GM12873 (cell line): Measurements from ENCODE around the gene CCDC92B.

Source experiments
- TF ChIP-seq, protein P1 (sequence below): IDR thresholded peaks from 2 replicates; pipeline ENCODE4 v1.5.1; 2012; ENCODE audit warnings: low read depth, mild to moderate bottlenecking, moderate library complexity, low read length, control low read depth; ENCODE audit not compliant: insufficient read depth; ENCODE audit errors: missing control alignments

CCDC92B gene

DNA sequence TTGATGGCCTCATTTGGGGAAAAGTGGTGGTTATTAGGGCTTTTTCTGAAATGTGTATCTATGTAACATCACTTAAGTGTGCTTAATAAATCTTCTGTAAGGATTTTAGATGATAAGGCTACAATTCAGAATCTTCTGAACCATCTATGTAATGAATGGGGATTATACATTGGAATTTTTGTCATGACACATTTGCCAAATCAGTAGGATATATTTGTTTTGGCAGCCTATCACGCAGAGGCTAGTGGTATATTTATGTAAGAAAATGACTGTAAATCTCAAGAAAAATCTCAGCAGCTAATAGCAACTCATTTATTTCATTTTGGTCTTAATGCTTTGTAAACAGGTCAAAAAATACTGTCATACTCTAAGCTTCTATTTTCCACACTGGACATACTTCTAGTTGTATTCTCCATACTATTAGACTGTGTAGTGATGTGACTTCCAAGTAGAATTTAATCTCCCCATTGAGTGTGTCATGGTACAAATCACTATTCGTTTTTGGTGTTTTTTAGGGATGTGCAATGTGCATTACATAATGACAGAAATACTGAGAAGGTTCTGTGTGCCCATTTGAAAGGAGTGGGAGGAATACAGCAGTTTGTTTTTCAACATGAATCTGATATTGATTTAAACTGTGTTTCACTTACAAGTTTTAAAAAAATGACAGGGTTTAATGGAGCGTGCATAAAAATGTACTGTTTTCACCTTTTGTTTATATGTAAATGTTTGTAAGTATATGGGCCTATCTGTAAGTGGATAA, 67.1 kb downstream of the CCDC92B start:
- TF ChIP-seq, protein P1, sequence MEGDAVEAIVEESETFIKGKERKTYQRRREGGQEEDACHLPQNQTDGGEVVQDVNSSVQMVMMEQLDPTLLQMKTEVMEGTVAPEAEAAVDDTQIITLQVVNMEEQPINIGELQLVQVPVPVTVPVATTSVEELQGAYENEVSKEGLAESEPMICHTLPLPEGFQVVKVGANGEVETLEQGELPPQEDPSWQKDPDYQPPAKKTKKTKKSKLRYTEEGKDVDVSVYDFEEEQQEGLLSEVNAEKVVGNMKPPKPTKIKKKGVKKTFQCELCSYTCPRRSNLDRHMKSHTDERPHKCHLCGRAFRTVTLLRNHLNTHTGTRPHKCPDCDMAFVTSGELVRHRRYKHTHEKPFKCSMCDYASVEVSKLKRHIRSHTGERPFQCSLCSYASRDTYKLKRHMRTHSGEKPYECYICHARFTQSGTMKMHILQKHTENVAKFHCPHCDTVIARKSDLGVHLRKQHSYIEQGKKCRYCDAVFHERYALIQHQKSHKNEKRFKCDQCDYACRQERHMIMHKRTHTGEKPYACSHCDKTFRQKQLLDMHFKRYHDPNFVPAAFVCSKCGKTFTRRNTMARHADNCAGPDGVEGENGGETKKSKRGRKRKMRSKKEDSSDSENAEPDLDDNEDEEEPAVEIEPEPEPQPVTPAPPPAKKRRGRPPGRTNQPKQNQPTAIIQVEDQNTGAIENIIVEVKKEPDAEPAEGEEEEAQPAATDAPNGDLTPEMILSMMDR, result no peak

DNA sequence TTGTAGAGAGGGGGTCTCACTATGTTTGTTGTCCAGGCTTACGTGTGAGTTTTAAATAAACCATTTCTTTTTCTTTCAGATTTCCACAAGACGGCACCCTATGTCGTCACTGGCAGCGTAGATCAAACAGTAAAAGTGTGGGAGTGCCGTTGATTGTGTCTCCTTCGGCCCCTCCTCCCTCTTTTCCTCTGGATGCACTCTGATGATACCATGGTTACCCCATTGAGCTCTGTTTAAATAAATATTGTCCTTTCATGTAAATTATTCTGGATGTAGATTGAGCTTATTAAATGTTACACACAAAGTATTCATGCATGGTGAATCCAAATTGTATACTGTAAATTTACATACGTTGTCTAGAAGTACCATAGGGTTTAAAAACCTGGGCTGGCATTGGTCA, 67.8 kb downstream of the CCDC92B start:
- TF ChIP-seq, protein P1, result no peak

DNA sequence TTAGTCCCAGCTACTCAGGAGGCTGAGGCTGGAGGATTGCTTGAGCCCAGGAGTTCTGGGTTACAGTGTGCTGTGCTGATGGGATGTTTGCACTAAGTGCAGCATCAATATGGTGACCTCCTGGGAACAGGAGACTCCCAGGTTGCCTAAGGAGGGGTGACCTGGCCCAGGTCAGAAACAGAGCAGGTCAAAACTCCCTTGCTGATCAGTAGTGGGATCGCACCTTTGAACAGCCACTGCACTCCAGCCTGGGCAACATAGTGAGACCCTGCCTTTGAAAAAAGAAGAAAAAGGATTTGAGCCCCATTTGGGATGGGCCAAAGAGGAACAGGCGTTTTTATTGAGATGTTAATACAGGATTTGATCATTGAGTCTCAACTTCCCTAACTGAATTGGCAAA, 68.5 kb downstream of the CCDC92B start:
- TF ChIP-seq, protein P1, result no peak
